T-helper 2 cell treated with Interferon-gamma antibody and Interleukin-4, amounts not matched to agents 5 μg/mL and 100 μg/mL, for 36 hours (primary cell): ENCODE results near the gene COL23A1.

ENCODE experiments used
- DNase-seq: peaks from one replicate; pipeline ENCODE4 v3.0.0; 2021; ENCODE audit warnings: low spot score
- H3K27ac Mint-ChIP-seq: one replicate; pipeline ENCODE4 v1.8.0; 2021; ENCODE audit warnings: mild to moderate bottlenecking, mixed read lengths
- H3K27me3 Mint-ChIP-seq: one replicate; pipeline ENCODE4 v1.8.0; 2021; ENCODE audit warnings: low read depth, mixed read lengths
- H3K36me3 Mint-ChIP-seq: one replicate; pipeline ENCODE4 v1.8.0; 2021; ENCODE audit warnings: low read depth, mixed read lengths
- H3K4me1 Mint-ChIP-seq: one replicate; pipeline ENCODE4 v1.8.0; 2021; ENCODE audit warnings: low read depth, mixed read lengths
- H3K4me3 Mint-ChIP-seq: one replicate; pipeline ENCODE4 v1.8.0; 2022; ENCODE audit warnings: mild to moderate bottlenecking, moderate library complexity, mixed read lengths
- H3K9me3 Mint-ChIP-seq: one replicate; pipeline ENCODE4 v1.8.0; 2021; ENCODE audit warnings: mixed read lengths

The COL23A1 gene

DNA sequence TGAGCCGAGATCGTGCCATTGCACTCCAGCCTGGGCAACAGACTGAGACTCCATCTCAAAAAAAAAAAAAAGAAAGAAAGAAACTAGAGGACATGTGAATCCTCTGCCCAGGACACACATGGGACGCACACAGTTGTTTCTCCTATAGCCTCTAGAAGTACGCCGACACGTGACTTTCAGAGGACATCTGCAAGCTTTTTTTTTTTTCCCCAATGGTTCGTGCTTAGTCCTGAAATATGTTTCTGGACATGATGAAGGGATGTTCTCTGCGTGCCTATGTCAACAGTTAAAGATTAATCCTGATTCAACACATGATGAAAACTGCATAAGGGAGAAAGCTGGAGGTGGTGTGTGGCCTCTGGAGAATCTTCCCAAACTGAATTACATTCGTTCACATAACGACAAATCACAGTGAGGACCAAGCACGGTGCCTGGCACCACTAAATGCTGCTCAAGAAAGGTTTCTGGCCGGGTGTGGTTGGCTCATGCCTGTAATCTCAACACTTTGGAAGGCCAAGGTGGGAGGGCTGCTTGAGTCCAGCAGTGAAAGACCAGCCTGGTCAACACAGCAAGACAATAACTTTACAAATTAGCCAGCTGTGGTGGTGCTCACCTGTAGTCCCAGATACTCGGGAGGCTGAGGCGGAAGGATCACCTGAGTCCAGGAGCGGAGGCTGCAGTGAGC is 9.8 kb downstream of the COL23A1 start:
- Mint-ChIP-seq H3K36me3 (no peaks in the 10 kb centered on the region), H3K9me3 (no peaks in the 10 kb centered on the region), H3K27me3 (peaks cover 16% of the 10 kb centered on the region), H3K27ac (no peak overlapping the region), H3K4me3 (no peak overlapping the region), H3K4me1 (no peaks in the 10 kb centered on the region)
- DNase-seq = no peak

DNA sequence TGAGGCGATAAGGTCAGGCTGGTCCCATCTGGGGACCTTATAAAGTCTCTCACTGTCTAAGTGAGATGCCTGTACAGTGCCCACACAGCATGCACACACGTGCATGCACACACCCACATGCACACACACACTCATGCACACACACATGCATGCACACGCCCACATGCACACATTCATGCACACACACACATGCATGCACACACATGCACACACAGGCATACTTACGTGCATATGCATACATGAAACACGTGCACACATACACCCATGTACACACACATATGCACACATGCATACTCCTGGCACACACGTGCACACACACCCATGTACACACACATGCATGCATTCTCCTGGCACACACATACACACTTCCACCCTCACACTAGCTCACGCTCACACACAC is 12.2 kb downstream of the COL23A1 start:
- Mint-ChIP-seq H3K9me3 (peaks cover under 1% of the 10 kb centered on the region), H3K4me3 (no peak overlapping the region), H3K36me3 (no peaks in the 10 kb centered on the region), H3K27me3 (peaks cover 26% of the 10 kb centered on the region), H3K4me1 (no peaks in the 10 kb centered on the region), H3K27ac (no peak overlapping the region)
- no peak for DNase-seq

DNA sequence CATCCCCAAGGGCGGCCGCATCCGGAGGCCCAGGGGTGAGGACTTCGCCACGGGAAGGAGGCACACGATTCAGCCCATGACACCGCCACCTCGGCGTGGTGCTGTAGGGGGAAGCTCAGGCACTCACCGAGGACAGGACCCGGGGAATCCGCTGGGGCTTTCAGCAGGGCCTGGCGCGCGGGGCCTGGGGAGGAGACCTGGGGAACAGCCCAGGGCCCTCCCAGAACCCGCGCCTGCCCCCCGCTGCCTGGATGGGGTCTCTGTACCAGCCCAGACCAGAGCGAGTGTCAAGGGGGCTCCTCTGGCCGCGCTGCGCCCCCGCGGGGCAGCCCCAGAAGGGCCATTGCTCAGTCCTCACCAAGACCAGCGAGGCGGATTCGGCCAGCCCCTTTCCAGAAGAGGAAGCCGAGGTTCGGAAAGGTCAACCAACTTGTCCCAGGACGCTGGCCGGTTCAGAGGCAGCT is 12.8 kb downstream of the COL23A1 start:
- H3K27ac Mint-ChIP-seq = no peak overlapping the region
- no peaks in the 10 kb centered on the region for H3K4me1 Mint-ChIP-seq
- DNase-seq = no peak
- H3K4me3 Mint-ChIP-seq = no peak overlapping the region
- H3K27me3 Mint-ChIP-seq = peaks cover 26% of the 10 kb centered on the region
- H3K36me3 Mint-ChIP-seq = no peaks in the 10 kb centered on the region
- H3K9me3 Mint-ChIP-seq = peaks cover 5% of the 10 kb centered on the region

DNA sequence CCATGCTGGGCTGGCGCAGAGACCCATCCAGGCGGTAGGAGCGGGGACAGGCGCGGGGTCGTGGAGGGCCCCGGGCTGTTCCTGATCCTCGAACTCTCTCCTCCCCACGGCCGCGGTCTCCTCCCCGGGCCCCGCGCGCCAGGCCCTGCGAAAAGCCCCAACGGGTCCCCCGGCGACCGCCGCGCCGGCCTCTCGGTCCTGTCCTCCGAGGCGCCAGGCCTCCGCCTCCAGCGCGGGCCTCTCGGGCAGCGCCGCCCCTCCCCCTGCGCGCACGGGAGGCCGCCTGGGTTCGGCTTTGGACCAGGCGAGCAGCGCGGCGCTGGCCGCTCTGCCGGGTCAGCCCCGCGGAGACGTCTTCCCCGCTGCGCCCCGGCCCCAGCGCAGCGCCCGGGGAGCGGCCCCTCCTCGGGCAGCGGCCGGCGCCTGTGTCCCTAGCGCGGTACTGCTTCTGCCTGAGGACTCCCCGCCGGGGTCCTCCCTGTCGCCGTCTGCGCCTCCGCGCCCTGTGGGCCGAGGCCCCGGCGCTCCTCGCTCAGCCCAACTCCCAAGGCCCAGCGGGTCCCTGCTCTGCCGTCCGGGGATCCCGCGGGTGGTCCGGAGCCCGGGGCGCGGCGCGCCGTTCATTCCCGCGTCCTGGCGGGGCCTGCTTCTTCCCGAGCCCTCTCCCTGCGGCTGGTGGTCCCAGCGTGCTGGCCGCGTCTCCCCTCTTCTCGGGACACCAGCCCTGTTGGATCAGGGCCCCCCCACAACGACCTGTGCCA is 13.4 kb downstream of the COL23A1 start:
- H3K9me3 Mint-ChIP-seq = peaks cover 5% of the 10 kb centered on the region

DNA sequence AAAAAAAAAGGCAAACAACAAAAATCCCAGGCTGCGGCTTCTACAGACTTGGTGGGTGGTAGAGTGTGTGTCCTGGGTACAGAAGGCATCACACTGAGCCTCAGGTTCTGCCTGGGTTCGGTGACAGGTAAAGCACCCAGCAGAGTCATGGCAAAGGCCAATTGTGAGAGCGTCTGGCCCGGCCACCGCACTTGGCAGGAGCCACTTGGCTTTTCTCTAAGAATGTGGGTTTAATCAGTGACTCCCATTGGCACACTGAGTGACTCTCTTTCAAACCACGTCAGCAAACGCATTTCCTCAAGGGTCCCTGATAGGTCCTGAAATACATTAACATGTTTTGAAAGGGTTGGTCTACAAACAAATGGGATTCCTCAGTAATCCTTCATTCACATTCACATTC is 17.0 kb downstream of the COL23A1 start:
- no peak overlapping the region for H3K4me3 Mint-ChIP-seq
- peaks cover 5% of the 10 kb centered on the region for H3K9me3 Mint-ChIP-seq
- H3K27me3 Mint-ChIP-seq = peaks cover 25% of the 10 kb centered on the region
- no peaks in the 10 kb centered on the region for H3K36me3 Mint-ChIP-seq
- no peak for DNase-seq
- H3K27ac Mint-ChIP-seq = no peak overlapping the region
- H3K4me1 Mint-ChIP-seq = no peaks in the 10 kb centered on the region

More for the DNA sequence above, 13.4 kb downstream of the COL23A1 start:
- Mint-ChIP-seq H3K27me3 (peaks cover 26% of the 10 kb centered on the region), H3K27ac (no peak overlapping the region), H3K4me3 (no peak overlapping the region), H3K36me3 (no peaks in the 10 kb centered on the region), H3K4me1 (no peaks in the 10 kb centered on the region)
- no peak for DNase-seq

DNA sequence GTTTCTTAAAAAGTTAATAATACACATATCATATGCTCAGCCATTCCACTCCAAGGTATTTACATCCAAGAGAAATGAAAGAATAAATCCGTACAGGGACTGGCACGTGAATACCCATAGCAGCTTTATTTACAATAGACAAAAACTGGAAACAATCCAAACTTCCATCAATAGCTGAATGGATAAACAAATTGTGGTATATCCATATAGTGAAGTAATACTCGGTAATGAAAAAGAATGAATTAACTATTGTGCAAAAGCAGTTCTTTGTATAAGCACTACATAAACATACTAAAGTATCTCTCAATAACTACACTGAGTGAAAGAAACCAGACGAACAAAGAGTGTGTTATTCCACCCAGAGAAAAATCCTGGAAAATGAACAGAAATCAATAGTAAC is 17.6 kb downstream of the COL23A1 start:
- no peak overlapping the region for H3K27ac Mint-ChIP-seq
- H3K27me3 Mint-ChIP-seq = peaks cover 20% of the 10 kb centered on the region
- no peak overlapping the region for H3K4me3 Mint-ChIP-seq
- no peak for DNase-seq
- no peaks in the 10 kb centered on the region for H3K36me3 Mint-ChIP-seq
- no peaks in the 10 kb centered on the region for H3K4me1 Mint-ChIP-seq
- H3K9me3 Mint-ChIP-seq = peaks cover 5% of the 10 kb centered on the region

DNA sequence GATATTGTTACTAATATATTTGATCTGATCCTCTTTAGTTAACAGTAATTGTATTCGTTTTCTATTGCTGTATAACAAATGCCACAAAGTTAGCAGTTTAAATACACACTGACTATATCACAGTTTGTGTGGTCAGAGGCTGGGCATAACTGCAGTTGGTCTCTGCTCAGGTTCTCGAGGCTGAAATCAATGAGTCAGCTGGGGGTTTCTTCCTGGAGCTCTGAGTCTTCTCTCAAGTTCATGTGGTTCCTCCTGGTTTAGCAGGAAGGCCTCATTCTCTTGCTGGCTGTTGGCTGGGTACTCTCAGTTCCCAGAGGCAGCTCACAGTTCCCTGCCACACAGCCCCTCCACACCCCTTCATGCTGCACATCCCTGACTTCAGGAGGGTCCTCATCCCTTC is 20.7 kb downstream of the COL23A1 start:
- Mint-ChIP-seq H3K4me3 (no peak overlapping the region), H3K27ac (no peak overlapping the region), H3K36me3 (no peaks in the 10 kb centered on the region), H3K27me3 (peaks cover 7% of the 10 kb centered on the region), H3K9me3 (peaks cover 5% of the 10 kb centered on the region), H3K4me1 (no peaks in the 10 kb centered on the region)
- DNase-seq = no peak

DNA sequence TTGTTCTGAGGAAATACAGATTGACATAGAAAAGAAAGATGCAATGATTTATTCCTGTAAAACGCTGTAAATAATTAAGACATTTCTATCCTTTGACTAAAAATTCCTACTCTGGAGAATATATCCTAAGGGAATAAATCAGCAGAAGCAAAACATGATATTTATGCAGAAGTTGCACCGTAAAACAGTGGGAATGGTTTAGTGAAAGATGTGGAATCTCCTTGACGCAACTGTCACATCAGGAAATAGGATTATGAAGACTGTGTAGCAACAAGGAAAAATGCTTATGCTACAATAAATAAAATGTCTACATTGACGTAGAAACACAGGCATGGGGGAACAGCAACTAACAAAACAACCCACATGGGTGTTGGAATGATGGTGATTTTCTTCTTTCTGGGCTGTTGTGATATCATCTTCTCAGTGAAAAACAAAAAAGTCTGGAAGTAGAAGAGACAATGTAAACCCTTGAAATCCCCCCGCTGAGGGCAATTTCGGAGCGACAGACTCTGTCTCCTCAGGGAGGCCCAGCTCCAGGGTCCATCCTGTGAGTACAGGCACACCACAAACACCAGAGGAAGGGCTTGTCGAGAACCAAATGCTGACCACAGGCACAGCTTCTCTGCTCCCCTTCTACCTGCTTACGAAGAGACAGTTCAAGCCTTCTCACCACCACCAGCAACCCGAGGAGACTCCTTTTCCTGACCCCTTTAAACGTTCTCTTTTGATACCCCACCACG is 25.2 kb downstream of the COL23A1 start:
- Mint-ChIP-seq H3K27ac (no peak overlapping the region), H3K27me3 (peaks cover 7% of the 10 kb centered on the region), H3K4me1 (no peaks in the 10 kb centered on the region), H3K9me3 (no peaks in the 10 kb centered on the region), H3K36me3 (no peaks in the 10 kb centered on the region), H3K4me3 (no peak overlapping the region)
- DNase-seq = no peak

DNA sequence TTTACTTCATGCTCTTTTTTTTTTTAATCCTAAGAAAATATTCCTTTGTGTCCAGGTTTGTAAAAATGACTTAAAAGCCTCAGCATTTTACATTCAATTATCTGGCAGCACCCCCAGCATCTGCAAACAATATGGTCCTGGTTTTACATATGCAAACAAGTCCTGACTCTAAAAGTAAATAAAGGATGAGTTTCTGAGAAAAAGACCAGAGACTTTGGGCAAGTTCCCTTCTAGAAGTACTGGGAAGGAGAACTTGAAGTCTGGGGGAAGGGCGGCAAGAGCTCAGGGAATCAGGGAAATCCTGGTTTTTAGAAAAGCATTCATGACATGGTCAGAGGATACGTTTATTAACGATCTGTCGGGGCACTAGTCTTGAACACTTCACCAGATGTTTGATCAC is 25.8 kb downstream of the COL23A1 start:
- DNase-seq = no peak
- no peak overlapping the region for H3K27ac Mint-ChIP-seq
- H3K4me1 Mint-ChIP-seq = no peaks in the 10 kb centered on the region
- no peaks in the 10 kb centered on the region for H3K9me3 Mint-ChIP-seq
- H3K27me3 Mint-ChIP-seq = peaks cover 7% of the 10 kb centered on the region
- H3K36me3 Mint-ChIP-seq = no peaks in the 10 kb centered on the region
- H3K4me3 Mint-ChIP-seq = no peak overlapping the region

DNA sequence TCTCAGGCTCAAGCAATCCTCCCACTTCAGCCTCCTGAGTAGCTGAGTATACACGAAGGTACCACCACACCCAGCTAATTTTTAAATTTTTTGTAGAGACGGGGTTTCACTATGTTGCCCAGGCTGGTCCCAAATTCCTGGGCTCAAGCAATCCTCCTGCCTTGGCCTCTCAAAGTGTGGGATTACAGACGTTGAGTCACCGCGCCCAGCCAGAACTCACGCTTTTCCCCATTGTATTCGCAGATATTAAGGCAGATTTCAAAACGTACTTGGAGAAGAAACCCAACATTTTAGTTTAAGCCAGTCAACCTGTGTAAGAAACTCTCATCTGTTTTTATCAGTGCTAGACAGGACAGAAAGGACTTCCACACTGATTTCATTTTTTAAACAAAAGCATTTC is 26.6 kb downstream of the COL23A1 start:
- Mint-ChIP-seq H3K9me3 (no peaks in the 10 kb centered on the region), H3K36me3 (no peaks in the 10 kb centered on the region), H3K27me3 (peaks cover 7% of the 10 kb centered on the region), H3K4me3 (no peak overlapping the region), H3K27ac (no peak overlapping the region), H3K4me1 (no peaks in the 10 kb centered on the region)
- no peak for DNase-seq

DNA sequence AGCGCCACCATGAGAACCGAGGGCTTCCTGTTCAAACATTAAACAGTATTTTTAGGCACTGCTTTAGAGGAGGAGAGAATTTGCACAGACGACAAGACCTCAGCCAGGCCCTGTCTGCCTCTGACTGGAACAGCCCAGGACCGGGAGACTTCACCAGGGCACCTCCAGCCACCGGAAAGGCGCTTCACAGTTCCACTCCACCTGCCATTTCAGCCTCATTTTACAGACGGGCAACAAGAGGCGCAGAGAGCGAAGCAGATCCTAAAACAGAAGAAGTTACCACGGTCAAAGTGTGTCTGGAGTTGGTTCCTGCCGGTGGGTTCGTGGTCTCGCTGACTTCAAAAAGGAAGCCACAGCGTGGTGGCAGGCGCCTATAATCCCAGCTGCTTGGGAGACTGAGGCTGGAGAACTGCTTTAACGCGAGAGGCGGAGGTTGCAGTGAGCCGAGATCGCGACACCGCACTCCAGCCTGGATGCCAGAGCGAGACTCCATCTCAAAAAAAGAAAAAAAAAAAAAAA is 28.4 kb downstream of the COL23A1 start:
- DNase-seq = no peak
- no peak overlapping the region for H3K27ac Mint-ChIP-seq
- no peaks in the 10 kb centered on the region for H3K9me3 Mint-ChIP-seq
- peaks cover 4% of the 10 kb centered on the region for H3K27me3 Mint-ChIP-seq
- no peaks in the 10 kb centered on the region for H3K36me3 Mint-ChIP-seq
- no peaks in the 10 kb centered on the region for H3K4me1 Mint-ChIP-seq
- H3K4me3 Mint-ChIP-seq = no peak overlapping the region

DNA sequence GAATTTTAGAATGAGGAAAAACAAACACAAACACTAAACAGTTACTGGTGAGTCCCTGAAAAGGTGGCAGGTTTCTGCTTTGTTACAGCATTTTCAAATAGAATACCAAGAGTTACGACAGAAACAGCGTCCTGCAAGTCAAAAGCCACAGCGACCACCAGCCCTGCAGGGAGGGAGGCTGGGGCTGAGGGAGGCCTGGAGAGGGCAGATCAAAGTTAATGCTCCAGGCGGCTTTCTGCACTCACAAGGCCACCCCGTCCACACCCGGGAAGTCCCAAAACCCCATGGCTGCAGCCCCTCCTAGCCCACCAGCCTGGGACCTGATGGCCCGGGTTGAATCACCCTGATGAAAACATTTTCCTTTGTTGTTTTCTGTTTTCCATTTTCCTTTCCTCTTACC is 29.3 kb downstream of the COL23A1 start:
- no peak for DNase-seq
- no peak overlapping the region for H3K4me3 Mint-ChIP-seq
- no peak overlapping the region for H3K27ac Mint-ChIP-seq
- no peaks in the 10 kb centered on the region for H3K36me3 Mint-ChIP-seq
- no peaks in the 10 kb centered on the region for H3K4me1 Mint-ChIP-seq
- no peaks in the 10 kb centered on the region for H3K9me3 Mint-ChIP-seq
- H3K27me3 Mint-ChIP-seq = peaks cover 4% of the 10 kb centered on the region

DNA sequence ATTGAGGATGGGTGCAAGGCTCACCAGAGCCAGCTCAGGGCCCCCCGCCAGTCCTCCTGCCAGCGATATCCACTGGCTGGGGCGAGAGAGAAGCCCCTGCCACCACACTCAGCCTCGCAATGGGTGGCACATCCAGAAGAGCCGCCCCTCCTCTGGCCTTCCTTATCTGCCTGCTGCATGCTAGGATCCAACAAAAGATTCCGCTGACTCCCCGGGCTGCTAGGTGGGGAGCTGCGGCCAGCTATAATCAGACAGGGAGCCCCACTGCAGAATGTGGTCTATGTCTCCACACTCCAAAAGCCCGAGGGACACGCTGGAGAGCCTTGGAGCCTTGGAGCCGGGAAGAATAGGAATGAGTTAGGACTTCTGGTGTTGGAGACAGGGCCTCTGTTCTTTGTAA is 32.8 kb downstream of the COL23A1 start:
- H3K36me3 Mint-ChIP-seq = no peaks in the 10 kb centered on the region
- H3K27me3 Mint-ChIP-seq = peaks cover 5% of the 10 kb centered on the region
- H3K27ac Mint-ChIP-seq = no peak overlapping the region
- no peaks in the 10 kb centered on the region for H3K9me3 Mint-ChIP-seq
- H3K4me3 Mint-ChIP-seq = no peak overlapping the region
- DNase-seq = no peak
- no peaks in the 10 kb centered on the region for H3K4me1 Mint-ChIP-seq

DNA sequence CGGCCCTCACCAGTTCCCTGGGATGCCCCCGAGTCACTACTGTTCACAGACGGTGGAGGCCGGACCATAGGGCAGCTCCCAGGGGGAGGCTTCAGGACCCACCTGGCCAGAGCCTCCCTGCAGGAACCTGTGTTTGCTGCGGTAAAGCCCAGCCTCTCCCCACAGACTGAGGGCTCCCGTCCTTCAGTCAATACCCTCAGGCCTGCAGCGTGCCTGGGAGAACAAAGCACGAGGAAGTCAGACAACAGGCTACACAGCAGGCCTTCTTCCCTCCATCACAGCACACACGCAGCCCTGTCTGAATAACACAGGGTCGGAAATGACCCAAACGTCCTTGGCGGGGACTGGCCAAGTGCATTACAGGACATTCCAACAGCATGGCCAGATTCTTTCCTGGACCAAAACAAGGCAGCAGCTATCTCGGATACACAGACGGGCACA is 34.4 kb downstream of the COL23A1 start:
- H3K27me3 Mint-ChIP-seq = peaks cover 5% of the 10 kb centered on the region
- no peaks in the 10 kb centered on the region for H3K9me3 Mint-ChIP-seq
- no peaks in the 10 kb centered on the region for H3K4me1 Mint-ChIP-seq
- H3K4me3 Mint-ChIP-seq = no peak overlapping the region
- DNase-seq = no peak
- H3K27ac Mint-ChIP-seq = no peak overlapping the region
- H3K36me3 Mint-ChIP-seq = no peaks in the 10 kb centered on the region
